Right lobe of liver (tissue), 6 donors: ENCODE data around the gene ITGA11. TPM values are rescaled to one million over a fixed set of nuclear protein-coding genes. Genes with fewer than 3 reads are reported as not detected.

Experiments used
- ATAC-seq, 4 donors: fragments of 200-7000 bp; cut with Tn5 transposase; one replicate each; pipeline ENCODE4 v1.9.1; 2020; ENCODE audit warnings: mild to moderate bottlenecking in 4 of 4, moderate library complexity in 4 of 4
- DNase-seq, 3 donors: peaks; one replicate each; pipeline ENCODE4 v3.0.0-alpha.2; 2020
- H3K27ac ChIP-seq, 3 donors: fragments of 200-600 bp; one replicate each; pipeline ENCODE4 v1.8.0; 2022
- H3K27me3 ChIP-seq, 2 donors: fragments of 200-600 bp; one replicate each; pipeline ENCODE4 v1.8.0; 2022
- H3K36me3 ChIP-seq, 4 donors: fragments of 200-600 bp; sonication (generic) in 1 of 4; one replicate each; pipeline versions ENCODE4 v1.5.1 to v1.8.0; 2017 to 2022; ENCODE audit warnings: control low read depth in 1 of 4
- H3K4me1 ChIP-seq, 4 donors: fragments of 200-600 bp; sonication (generic) in 1 of 4; one replicate each; pipeline versions ENCODE4 v1.5.1 to v1.8.0; 2017 to 2022; ENCODE audit warnings: control low read depth in 1 of 4
- H3K4me3 ChIP-seq, 3 donors: fragments of 200-600 bp; one replicate each; pipeline ENCODE4 v1.8.0; 2022
- H3K9me3 ChIP-seq, 4 donors: fragments of 200-600 bp; sonication (generic) in 1 of 4; one replicate each; pipeline versions ENCODE4 v1.5.1 to v1.8.0; 2017 to 2022; ENCODE audit warnings: control low read depth in 1 of 4
- CTCF ChIP-seq, 4 donors: fragments of 200-600 bp in 3 of 4; fragments of 450-650 bp in 1 of 4; IDR thresholded peaks; one replicate each; pipeline versions ENCODE4 v1.5.1 to v1.8.0; 2016 to 2022; ENCODE audit warnings: antibody characterized with exemption in 4 of 4, mild to moderate bottlenecking in 2 of 4
- POLR2A ChIP-seq: fragments of 450-650 bp; IDR thresholded peaks from one replicate; pipeline ENCODE4 v1.6.1; 2017; ENCODE audit warnings: antibody characterized with exemption, mild to moderate bottlenecking
- WGBS: methylation state at CpG from one replicate; pipeline ENCODE4 v1.1.6; 2018; ENCODE audit warnings: low coverage, low lambda C conversion rate; ENCODE audit not compliant: insufficient coverage; ENCODE audit errors: missing lambda C conversion rate; 5-methylcytosine and 5-hydroxymethylcytosine counted together
- intact Hi-C, 2 donors: fragments of 100-400 bp; cut with DNase I; formaldehyde crosslinking; loops; one replicate each; pipeline versions ENCODE4 v1.11.2 to v1.14.1; 2022
- total RNA-seq, 6 experiments: library from RNA; depleted of rRNA in 2 of 6; stranded (reverse); fragments of >200 nt in 2 of 6; fragmentation: NEBNext Ultra II Directional in 3 of 6; extraction: Animal tissue kit (Norgen Biotek cat#: 25700) in 3 of 6; gene quantifications; one replicate each; pipeline versions ENCODE4 v1.1.0 to v1.2.4, GENCODE V29; 2016 to 2023
- donor health status: DM: no; HTN: yes; CAD: no.
- donor health status: DM: no; HTN: no; CAD: no.
- donor health status: DM: no; HTN: no; CAD: no.
- donor health status: DM: no; HTN: yes; CAD: no.
- donor health status: DM: no; HTN: yes; CAD: no.

The ITGA11 gene
- total RNA-seq, 6 experiments from 2014 or later, result 0.51 to 1.4 (median 0.73) TPM

GRCh38 chr15:68373028-68373427, 58.9 kb downstream of the ITGA11 start:
- 94% methylated on average over 2 of the region's 3 CpGs for WGBS
- intact Hi-C loops, result no loop called here
- peak in 1 of 3 donors; percentile 5 for DNase-seq

GRCh38 chr15:68372291-68372811, 59.6 kb downstream of the ITGA11 start:
- WGBS, result 40% methylated on average over 1 of the region's 12 CpGs
- TF ChIP-seq POLR2A (no peak), CTCF (IDR thresholded peaks at IDR 0.05) (peak in 3 of 4 donors; percentile 25 to 40 (median 33))
- no peaks in the 10 kb centered on the region for H3K27me3 ChIP-seq
- intact Hi-C loops, result no loop called here
- H3K9me3 ChIP-seq, result no peaks in the 10 kb centered on the region
- H3K36me3 ChIP-seq, result no peaks in the 10 kb centered on the region
- H3K27ac ChIP-seq, result no peak overlapping the region
- ATAC-seq (peak; percentile 60 to 82 (median 65)), DNase-seq (peak in 1 of 3 donors; percentile 45)
- H3K4me1 ChIP-seq, result no peaks in the 10 kb centered on the region
- no peak overlapping the region for H3K4me3 ChIP-seq

More at GRCh38 chr15:68373028-68373427, 58.9 kb downstream of the ITGA11 start:
- H3K9me3 ChIP-seq, result no peaks in the 10 kb centered on the region
- H3K36me3 ChIP-seq, result no peaks in the 10 kb centered on the region
- TF ChIP-seq CTCF (IDR thresholded peaks at IDR 0.05) (no peak), POLR2A (no peak)
- no peaks in the 10 kb centered on the region for H3K4me1 ChIP-seq
- H3K27me3 ChIP-seq, result no peaks in the 10 kb centered on the region
- no peak overlapping the region for H3K4me3 ChIP-seq
- no peak for ATAC-seq
- H3K27ac ChIP-seq, result no peak overlapping the region

GRCh38 chr15:68371851-68372250, 60.1 kb downstream of the ITGA11 start:
- Histone ChIP-seq H3K27me3 (no peaks in the 10 kb centered on the region), H3K4me3 (no peak overlapping the region), H3K9me3 (no peaks in the 10 kb centered on the region), H3K27ac (no peak overlapping the region), H3K36me3 (no peaks in the 10 kb centered on the region), H3K4me1 (no peaks in the 10 kb centered on the region)
- DNase-seq (no peak), ATAC-seq (no peak)
- intact Hi-C loops, result no loop called here
- WGBS, result 70% methylated on average over 2 of the region's 4 CpGs
- TF ChIP-seq POLR2A (no peak), CTCF (IDR thresholded peaks at IDR 0.05) (no peak)

- 55% methylated on average over 2 of the region's 6 CpGs for WGBS
- Histone ChIP-seq H3K4me3 (no peak overlapping the region), H3K9me3 (no peaks in the 10 kb centered on the region), H3K27me3 (no peaks in the 10 kb centered on the region), H3K36me3 (no peaks in the 10 kb centered on the region), H3K4me1 (no peaks in the 10 kb centered on the region), H3K27ac (no peak overlapping the region)
- intact Hi-C loops, result no loop called here
- TF ChIP-seq POLR2A (no peak), CTCF (IDR thresholded peaks at IDR 0.05) (no peak)
- no peak for DNase-seq
- no peak for ATAC-seq
Observed at GRCh38 chr15:68371160-68371559, 60.8 kb downstream of the ITGA11 start.

- DNase-seq (no peak), ATAC-seq (no peak)
- Histone ChIP-seq H3K4me3 (no peak overlapping the region), H3K27ac (no peak overlapping the region), H3K9me3 (no peaks in the 10 kb centered on the region), H3K27me3 (no peaks in the 10 kb centered on the region), H3K36me3 (no peaks in the 10 kb centered on the region), H3K4me1 (no peaks in the 10 kb centered on the region)
- TF ChIP-seq CTCF (IDR thresholded peaks at IDR 0.05), result no peak
- no peak for TF ChIP-seq POLR2A
- intact Hi-C loops, result no loop called here
- 61% methylated on average over 4 of the region's 9 CpGs for WGBS
Observed at GRCh38 chr15:68370768-68371151, 61.2 kb downstream of the ITGA11 start.
